ENCODE results near the gene HMGB1. TPM values are rescaled to one million over a fixed set of nuclear protein-coding genes. Genes with fewer than 3 reads are reported as not detected.

The HMGB1 gene
- total and polyA plus RNA-seq, 2 of the 13 experiments (the other 11 are each of a cell fraction or from before 2014, with no cell fraction given) = 115 to 584 TPM

DNA sequence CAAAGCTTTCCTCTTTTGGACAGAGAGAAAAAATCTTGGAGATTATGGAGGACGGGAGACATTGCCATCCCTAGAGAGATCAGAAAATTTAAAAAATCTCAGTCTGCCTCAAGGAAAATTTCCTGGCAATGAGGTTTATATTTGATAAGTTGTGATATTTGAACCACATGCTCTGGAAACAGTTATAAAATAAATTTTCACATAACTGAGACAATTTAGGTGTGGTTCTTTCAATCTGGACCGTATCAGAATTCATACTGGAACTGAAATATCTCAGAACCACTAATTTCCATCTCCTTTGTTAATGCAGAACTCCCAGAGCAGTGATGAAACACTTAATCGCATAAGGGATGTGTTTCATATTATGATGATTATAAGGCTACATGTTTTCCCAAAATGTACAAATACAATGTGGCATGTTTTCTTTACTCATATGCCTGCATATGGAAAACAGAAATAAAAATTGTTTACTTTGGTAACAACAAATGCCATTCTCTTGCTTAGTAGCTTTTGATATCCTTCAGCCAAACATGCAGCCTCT, 29.8 kb downstream of the HMGB1 start:
- DNase-seq (ENCODE audit: low spot score) (no peak), FAIRE-seq (no peak), ATAC-seq (no peak)
- Histone ChIP-seq H4K20me1 (ENCODE audit: insufficient read depth, low read length) (no peaks in the 10 kb centered on the region), H3K36me3 (replicated peaks in 1 of 2; ENCODE audit: control insufficient read depth in 1 of 2, insufficient read depth in 2 of 2, low read length in 2 of 2) (no peaks in the 10 kb centered on the region), H3K27me3 (ENCODE audit: control insufficient read depth in 1 of 2, insufficient read depth in 2 of 2, low read length in 2 of 2) (peaks cover 0 to 1% of the 10 kb centered on the region in 2 experiments; a peak in 1 of 5 replicates), H3K4me3 (replicated peaks in 1 of 3; ENCODE audit: insufficient read depth in 1 of 3, low read depth in 2 of 3, low read length in 3 of 3) (no peak overlapping the region), H2AFZ (ENCODE audit: low read length) (no peak overlapping the region), H3K79me2 (ENCODE audit: insufficient read depth, low read length) (no peaks in the 10 kb centered on the region), H3K9ac (ENCODE audit: insufficient read depth, low read depth, low read length) (no peak overlapping the region), H3K27ac (ENCODE audit: extremely low read length, insufficient read depth, low read length) (no peak overlapping the region), H3K9me3 (ENCODE audit: low read length) (no peaks in the 10 kb centered on the region), H3K4me2 (ENCODE audit: low read depth, low read length) (no peak overlapping the region), H3K4me1 (ENCODE audit: insufficient read depth, low read length) (no peaks in the 10 kb centered on the region)
- CTCF ChIA-PET (ENCODE audit: low intra/inter-chr PET ratio, low total read pairs) = no interaction called here
- no TSS peak for BruUV-seq (replicated peaks)
- WGBS (ENCODE audit: low lambda C conversion rate) = 17% methylated on average over 3 of the region's 3 CpGs
- in situ Hi-C loops (cut with HindIII; ENCODE audit: extremely low pct_ligation_motif_present, low pct_unique_long_range_greater_than_20kb) (no loop called here), intact Hi-C loops (cut with micrococcal nuclease; ENCODE audit: unreplicated experiment) (no loop called here)
- POLR2A ChIA-PET = no interaction called here
- TF ChIP-seq, protein P1, sequence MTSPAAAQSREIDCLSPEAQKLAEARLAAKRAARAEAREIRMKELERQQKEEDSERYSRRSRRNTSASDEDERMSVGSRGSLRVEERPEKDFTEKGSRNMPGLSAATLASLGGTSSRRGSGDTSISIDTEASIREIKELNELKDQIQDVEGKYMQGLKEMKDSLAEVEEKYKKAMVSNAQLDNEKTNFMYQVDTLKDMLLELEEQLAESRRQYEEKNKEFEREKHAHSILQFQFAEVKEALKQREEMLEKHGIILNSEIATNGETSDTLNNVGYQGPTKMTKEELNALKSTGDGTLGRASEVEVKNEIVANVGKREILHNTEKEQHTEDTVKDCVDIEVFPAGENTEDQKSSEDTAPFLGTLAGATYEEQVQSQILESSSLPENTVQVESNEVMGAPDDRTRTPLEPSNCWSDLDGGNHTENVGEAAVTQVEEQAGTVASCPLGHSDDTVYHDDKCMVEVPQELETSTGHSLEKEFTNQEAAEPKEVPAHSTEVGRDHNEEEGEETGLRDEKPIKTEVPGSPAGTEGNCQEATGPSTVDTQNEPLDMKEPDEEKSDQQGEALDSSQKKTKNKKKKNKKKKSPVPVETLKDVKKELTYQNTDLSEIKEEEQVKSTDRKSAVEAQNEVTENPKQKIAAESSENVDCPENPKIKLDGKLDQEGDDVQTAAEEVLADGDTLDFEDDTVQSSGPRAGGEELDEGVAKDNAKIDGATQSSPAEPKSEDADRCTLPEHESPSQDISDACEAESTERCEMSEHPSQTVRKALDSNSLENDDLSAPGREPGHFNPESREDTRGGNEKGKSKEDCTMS (CRISPR knock-in tag; conservative IDR thresholded peaks at IDR 0.05) = no peak
- TF ChIP-seq MBD4 (IDR thresholded peaks at IDR 0.05; ENCODE audit: borderline replicate concordance, low read length) (no peak), ZNF296 (CRISPR knock-in tag; conservative IDR thresholded peaks at IDR 0.05) (no peak), PPARG (CRISPR knock-in tag; conservative IDR thresholded peaks at IDR 0.05) (no peak), MZF1 (CRISPR knock-in tag; IDR thresholded peaks at IDR 0.05; ENCODE audit: borderline replicate concordance) (no peak), RXRA (CRISPR knock-in tag; IDR thresholded peaks at IDR 0.05) (no peak), ZNF614 (CRISPR knock-in tag; IDR thresholded peaks at IDR 0.05; ENCODE audit: borderline replicate concordance) (no peak), RNF2 (conservative IDR thresholded peaks at IDR 0.05; ENCODE audit: low read depth) (no peak), XBP1 (CRISPR knock-in tag; IDR thresholded peaks at IDR 0.05) (no peak), NCOA2 (CRISPR knock-in tag; IDR thresholded peaks at IDR 0.05) (no peak), TBX3 (IDR thresholded peaks at IDR 0.05; ENCODE audit: borderline replicate concordance) (no peak), ZNF451 (CRISPR knock-in tag; IDR thresholded peaks at IDR 0.05) (no peak), ZNF441 (CRISPR knock-in tag; IDR thresholded peaks at IDR 0.05; ENCODE audit: borderline replicate concordance) (no peak)
- TF ChIP-seq, protein P2, sequence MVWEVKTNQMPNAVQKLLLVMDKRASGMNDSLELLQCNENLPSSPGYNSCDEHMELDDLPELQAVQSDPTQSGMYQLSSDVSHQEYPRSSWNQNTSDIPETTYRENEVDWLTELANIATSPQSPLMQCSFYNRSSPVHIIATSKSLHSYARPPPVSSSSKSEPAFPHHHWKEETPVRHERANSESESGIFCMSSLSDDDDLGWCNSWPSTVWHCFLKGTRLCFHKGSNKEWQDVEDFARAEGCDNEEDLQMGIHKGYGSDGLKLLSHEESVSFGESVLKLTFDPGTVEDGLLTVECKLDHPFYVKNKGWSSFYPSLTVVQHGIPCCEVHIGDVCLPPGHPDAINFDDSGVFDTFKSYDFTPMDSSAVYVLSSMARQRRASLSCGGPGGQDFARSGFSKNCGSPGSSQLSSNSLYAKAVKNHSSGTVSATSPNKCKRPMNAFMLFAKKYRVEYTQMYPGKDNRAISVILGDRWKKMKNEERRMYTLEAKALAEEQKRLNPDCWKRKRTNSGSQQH (CRISPR knock-in tag; IDR thresholded peaks at IDR 0.05; ENCODE audit: low read depth) = no peak
- TF ChIP-seq, protein P3, sequence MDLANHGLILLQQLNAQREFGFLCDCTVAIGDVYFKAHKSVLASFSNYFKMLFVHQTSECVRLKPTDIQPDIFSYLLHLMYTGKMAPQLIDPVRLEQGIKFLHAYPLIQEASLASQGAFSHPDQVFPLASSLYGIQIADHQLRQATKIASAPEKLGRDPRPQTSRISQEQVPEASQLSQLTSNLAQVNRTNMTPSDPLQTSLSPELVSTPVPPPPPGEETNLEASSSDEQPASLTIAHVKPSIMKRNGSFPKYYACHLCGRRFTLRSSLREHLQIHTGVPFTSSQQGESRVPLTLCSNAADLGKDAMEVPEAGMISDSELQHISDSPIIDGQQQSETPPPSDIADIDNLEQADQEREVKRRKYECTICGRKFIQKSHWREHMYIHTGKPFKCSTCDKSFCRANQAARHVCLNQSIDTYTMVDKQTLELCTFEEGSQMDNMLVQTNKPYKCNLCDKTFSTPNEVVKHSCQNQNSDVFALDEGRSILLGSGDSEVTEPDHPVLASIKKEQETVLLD (CRISPR knock-in tag; IDR thresholded peaks at IDR 0.05; ENCODE audit: low read depth) = no peak
- TF ChIP-seq, protein P4, sequence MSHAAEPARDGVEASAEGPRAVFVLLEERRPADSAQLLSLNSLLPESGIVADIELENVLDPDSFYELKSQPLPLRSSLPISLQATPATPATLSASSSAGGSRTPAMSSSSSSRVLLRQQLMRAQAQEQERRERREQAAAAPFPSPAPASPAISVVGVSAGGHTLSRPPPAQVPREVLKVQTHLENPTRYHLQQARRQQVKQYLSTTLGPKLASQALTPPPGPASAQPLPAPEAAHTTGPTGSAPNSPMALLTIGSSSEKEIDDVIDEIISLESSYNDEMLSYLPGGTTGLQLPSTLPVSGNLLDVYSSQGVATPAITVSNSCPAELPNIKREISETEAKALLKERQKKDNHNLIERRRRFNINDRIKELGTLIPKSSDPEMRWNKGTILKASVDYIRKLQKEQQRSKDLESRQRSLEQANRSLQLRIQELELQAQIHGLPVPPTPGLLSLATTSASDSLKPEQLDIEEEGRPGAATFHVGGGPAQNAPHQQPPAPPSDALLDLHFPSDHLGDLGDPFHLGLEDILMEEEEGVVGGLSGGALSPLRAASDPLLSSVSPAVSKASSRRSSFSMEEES (CRISPR knock-in tag; IDR thresholded peaks at IDR 0.05) = no peak
- TF ChIP-seq, protein P5, sequence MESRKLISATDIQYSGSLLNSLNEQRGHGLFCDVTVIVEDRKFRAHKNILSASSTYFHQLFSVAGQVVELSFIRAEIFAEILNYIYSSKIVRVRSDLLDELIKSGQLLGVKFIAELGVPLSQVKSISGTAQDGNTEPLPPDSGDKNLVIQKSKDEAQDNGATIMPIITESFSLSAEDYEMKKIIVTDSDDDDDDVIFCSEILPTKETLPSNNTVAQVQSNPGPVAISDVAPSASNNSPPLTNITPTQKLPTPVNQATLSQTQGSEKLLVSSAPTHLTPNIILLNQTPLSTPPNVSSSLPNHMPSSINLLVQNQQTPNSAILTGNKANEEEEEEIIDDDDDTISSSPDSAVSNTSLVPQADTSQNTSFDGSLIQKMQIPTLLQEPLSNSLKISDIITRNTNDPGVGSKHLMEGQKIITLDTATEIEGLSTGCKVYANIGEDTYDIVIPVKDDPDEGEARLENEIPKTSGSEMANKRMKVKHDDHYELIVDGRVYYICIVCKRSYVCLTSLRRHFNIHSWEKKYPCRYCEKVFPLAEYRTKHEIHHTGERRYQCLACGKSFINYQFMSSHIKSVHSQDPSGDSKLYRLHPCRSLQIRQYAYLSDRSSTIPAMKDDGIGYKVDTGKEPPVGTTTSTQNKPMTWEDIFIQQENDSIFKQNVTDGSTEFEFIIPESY (CRISPR knock-in tag; IDR thresholded peaks at IDR 0.05) = no peak

Data from HepG2 (cell line).